C4-2B (cell line): ENCODE results near the gene KCP.

ENCODE experiments used
- CTCF ChIP-seq: fragments of 450-650 bp; conservative IDR thresholded peaks from 2 replicates; pipeline ENCODE4 v1.5.1; 2017; ENCODE audit warnings: mild to moderate bottlenecking
- ZFX ChIP-seq: fragments of 450-650 bp; IDR thresholded peaks from 2 replicates; pipeline ENCODE4 v1.6.1; 2017

DNA sequence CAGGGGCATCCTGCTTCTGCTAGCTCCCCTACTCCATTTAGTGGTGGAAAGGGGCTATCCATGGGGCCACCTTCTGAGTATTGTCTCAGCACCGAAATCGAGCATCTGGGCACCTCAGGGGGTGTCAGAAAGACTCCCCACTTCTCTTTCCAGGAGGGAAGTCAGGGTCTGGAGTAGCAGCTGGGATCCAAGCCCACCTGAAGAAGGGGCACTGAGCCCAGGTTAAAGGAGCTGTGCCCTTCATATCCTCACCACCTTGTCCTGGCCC is 77.7 kb downstream of the KCP start:
- TF ChIP-seq CTCF = no peak
- TF ChIP-seq ZFX = no peak
